ENCODE results near the gene CTRB2. TPM values are rescaled to one million over a fixed set of nuclear protein-coding genes. Genes with fewer than 3 reads are reported as not detected.

CTRB2 gene
- total RNA-seq, 4 donors from 2014 or later = 1.9 TPM; not detected in 3

DNA sequence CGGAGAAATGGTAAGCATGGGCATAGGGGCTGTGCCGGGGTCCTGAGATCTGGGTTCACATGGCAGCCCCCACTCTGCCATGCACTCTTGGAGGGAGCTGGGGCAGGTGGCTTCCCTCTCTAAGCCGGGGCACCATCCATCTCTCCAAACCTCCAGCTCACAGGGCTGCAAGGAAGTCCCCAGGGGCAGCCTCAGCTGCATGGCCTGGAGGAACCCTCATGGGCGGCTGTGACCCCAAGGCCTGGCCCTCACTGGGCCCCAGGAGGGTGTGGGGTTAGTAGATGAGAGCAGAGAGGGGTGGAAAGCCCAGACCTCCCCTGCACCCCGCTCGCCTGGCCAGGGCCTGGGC is 2.6 kb downstream of the CTRB2 start:
- 95 to 100% methylated on average over 2 to 3 of the region's 6 CpGs for WGBS, 2 donors
- no peak for DNase-seq (ENCODE audit: low spot score in 2 of 2)
- TF ChIP-seq POLR2A (IDR thresholded peaks at IDR 0.05) = no peak
- TF ChIP-seq, protein P1, sequence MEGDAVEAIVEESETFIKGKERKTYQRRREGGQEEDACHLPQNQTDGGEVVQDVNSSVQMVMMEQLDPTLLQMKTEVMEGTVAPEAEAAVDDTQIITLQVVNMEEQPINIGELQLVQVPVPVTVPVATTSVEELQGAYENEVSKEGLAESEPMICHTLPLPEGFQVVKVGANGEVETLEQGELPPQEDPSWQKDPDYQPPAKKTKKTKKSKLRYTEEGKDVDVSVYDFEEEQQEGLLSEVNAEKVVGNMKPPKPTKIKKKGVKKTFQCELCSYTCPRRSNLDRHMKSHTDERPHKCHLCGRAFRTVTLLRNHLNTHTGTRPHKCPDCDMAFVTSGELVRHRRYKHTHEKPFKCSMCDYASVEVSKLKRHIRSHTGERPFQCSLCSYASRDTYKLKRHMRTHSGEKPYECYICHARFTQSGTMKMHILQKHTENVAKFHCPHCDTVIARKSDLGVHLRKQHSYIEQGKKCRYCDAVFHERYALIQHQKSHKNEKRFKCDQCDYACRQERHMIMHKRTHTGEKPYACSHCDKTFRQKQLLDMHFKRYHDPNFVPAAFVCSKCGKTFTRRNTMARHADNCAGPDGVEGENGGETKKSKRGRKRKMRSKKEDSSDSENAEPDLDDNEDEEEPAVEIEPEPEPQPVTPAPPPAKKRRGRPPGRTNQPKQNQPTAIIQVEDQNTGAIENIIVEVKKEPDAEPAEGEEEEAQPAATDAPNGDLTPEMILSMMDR (IDR thresholded peaks at IDR 0.05) = no peak
- no peak overlapping the region for H3K4me3 ChIP-seq (ENCODE audit: low read depth, poor library complexity, severe bottlenecking)
- intact Hi-C loops (cut with DNase I; ENCODE audit: low total_unique reads) = no loop called here

DNA sequence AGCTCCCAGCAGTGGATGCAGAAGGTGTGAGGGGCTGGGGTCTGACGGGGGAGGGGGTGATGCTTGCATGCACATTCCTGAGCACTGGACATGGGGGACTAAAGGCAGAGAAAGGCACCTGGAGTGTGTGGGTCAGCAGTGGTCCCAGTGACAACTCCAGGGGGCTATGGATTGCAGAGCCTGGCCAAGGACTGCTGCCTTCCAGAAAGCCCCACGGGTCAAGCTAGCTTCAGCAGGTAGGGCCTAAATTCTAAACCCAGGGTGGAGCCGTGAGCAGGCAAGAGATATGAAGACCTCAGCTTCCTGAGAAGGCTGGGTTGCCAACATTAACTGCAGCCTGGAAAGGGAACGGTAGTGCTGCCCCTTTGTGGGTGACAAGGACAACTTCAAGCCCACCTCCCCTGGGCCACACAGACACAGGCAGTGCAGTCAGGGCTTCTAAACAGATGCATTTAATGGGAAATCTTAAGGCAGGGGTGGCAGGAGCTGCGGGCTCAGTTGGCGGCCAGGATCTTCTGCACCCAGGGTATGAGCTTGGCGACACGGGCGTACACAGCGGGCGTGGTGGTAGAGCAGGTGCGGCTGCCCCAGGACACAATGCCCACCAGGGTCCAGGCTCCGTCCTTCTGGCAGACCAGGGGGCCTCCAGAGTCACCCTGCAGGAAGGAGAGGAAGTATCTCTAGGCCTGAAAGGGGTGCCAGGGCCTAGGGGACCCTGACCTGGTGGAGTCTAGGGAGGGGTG is 3.1 kb downstream of the CTRB2 start:
- intact Hi-C loops (cut with DNase I; ENCODE audit: low total_unique reads) = no loop called here
- no peak for TF ChIP-seq POLR2A (IDR thresholded peaks at IDR 0.05)
- TF ChIP-seq, protein P1 (IDR thresholded peaks at IDR 0.05) = no peak
- WGBS, 2 donors = 82 to 84% methylated on average over 13 of the region's 13 CpGs
- H3K4me3 ChIP-seq (ENCODE audit: low read depth, poor library complexity, severe bottlenecking) = no peak overlapping the region
- DNase-seq (ENCODE audit: low spot score in 2 of 2) = no peak

DNA sequence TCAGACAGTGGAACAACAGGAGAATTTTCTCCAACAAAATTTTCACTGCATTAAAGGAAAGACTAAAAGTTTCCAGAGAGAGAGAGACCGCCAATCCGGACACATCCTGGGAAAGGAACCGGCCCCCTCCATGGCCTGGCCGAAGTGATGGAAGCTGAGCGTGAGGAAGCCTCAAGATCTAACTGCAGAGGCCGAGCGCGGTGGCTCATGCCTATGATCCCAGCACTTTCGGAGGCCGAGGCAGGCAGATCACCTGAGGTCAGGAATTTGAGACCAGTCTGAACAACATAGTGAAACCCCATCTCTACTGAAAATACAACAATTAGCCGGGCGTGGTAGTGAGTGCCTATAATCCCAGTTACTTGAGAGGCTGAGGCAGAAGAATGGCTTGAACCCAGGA is 3.9 kb downstream of the CTRB2 start:
- intact Hi-C loops (cut with DNase I; ENCODE audit: low total_unique reads) = no loop called here
- no peak for DNase-seq (ENCODE audit: low spot score in 2 of 2)
- H3K4me3 ChIP-seq (ENCODE audit: low read depth, poor library complexity, severe bottlenecking) = no peak overlapping the region
- 82 to 88% methylated on average over 12 of the region's 12 CpGs for WGBS, 2 donors
- TF ChIP-seq POLR2A (IDR thresholded peaks at IDR 0.05) = no peak
- TF ChIP-seq, protein P1 (IDR thresholded peaks at IDR 0.05) = no peak

DNA sequence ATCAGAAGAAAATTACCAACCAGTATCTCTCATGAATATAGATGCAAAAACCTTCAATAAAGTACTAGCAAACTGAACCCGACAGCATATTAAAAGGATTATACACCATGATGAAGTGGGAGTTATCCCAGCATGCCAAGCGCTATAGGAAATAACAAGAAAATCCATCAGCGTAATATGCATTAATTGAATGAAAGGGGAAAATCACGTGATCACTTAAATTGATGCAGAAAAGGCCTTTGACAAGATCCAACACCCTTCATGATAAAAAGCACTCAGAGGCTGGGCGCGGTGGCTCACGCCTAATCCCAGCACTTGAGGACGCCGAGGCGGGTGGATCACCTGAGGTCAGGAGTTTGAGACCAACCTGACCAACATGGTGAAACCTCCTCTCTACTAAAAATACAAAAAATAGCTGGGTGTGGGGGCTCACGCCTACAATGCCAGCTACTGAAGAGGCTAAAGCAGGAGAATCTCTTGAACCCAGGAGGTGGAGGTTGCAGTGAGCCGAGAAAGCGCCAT is 4.8 kb downstream of the CTRB2 start:
- H3K4me3 ChIP-seq (ENCODE audit: low read depth, poor library complexity, severe bottlenecking) = no peak overlapping the region
- 91 to 94% methylated on average over 13 of the region's 13 CpGs for WGBS, 2 donors
- DNase-seq (ENCODE audit: low spot score in 2 of 2) = peak in 1 of 2 donors; percentile 75
- TF ChIP-seq, protein P1 (IDR thresholded peaks at IDR 0.05) = no peak
- TF ChIP-seq POLR2A (IDR thresholded peaks at IDR 0.05) = no peak
- intact Hi-C loops (cut with DNase I; ENCODE audit: low total_unique reads) = no loop called here

DNA sequence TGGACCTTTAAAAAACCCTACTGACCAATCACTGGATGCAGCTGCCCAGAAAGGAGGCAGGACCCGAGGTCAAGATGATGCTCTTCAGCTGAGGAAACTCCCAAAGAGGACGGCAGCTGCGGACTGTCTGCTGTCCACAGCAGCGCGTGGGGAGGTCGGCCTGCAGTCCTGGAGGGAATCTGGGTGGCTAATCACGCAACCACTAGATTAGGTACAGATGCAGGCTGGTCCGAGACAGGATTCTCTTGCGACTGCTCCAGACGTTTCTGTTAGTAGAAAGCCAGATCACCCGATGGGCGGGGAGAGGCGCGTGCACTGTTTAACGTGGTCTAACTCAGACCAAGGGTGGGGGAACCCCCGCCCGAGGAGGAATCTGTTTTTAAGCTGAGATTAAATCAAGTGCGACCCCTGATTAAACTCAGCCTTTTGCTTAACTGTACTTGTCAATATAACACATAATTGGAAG is 8.8 kb downstream of the CTRB2 start:
- 32 to 37% methylated on average over 18 of the region's 18 CpGs for WGBS, 2 donors
- H3K4me3 ChIP-seq (ENCODE audit: low read depth, poor library complexity, severe bottlenecking) = no peak overlapping the region
- DNase-seq (ENCODE audit: low spot score in 2 of 2) = peak in 1 of 2 donors; percentile 84
- TF ChIP-seq POLR2A (IDR thresholded peaks at IDR 0.05) = no peak
- intact Hi-C loops (cut with DNase I; ENCODE audit: low total_unique reads) = loop anchor here (10.0 kb wide), 1 partner anchor 567 kb away; no protein-coding TSS in a partner anchor

DNA sequence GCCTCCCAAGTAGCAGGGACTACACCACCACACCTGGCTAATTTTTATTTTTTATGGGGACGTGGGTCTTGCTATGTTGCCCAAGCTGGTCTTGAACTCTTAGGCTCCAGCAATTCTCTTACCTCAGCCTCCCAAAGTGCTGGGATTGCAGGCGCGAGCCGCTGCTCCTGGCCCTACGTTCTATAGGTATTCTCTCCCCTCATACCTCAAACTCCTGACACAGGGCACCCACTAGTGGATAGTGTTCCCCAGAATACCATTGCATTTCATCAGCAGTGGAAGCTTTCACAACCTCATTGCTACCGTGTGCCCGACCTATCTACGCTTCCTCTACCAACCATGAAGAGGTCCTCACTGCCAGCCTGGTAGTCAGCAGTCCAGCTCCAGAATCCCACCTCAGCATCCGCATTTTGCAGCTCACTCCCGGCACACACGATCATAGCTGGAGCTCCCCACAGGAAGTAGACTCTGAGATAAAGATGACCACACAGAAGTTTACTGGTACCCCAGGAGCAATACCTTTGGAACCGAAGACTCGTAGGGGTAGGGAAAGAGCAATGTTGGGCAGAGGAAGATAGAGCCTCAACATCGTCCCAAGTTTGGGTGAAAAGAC is 9.3 kb downstream of the CTRB2 start:
- intact Hi-C loops (cut with DNase I; ENCODE audit: low total_unique reads) = loop anchor here (10.0 kb wide), 1 partner anchor 567 kb away; no protein-coding TSS in a partner anchor
- DNase-seq (ENCODE audit: low spot score in 2 of 2) = peak in 1 of 2 donors; percentile 57
- 63 to 67% methylated on average over 14 of the region's 14 CpGs for WGBS, 2 donors
- TF ChIP-seq POLR2A (IDR thresholded peaks at IDR 0.05) = no peak
- TF ChIP-seq, protein P1 (IDR thresholded peaks at IDR 0.05) = no peak
- H3K4me3 ChIP-seq (ENCODE audit: low read depth, poor library complexity, severe bottlenecking) = no peak overlapping the region

Measured in lower leg skin (tissue), 4 donors.